ENCODE measurements around the gene NINJ2. TPM values are rescaled to one million over a fixed set of nuclear protein-coding genes. Genes with fewer than 3 reads are reported as not detected.

NINJ2 gene
- total RNA-seq, 1 experiment from 2014 or later = 0.24 TPM

DNA sequence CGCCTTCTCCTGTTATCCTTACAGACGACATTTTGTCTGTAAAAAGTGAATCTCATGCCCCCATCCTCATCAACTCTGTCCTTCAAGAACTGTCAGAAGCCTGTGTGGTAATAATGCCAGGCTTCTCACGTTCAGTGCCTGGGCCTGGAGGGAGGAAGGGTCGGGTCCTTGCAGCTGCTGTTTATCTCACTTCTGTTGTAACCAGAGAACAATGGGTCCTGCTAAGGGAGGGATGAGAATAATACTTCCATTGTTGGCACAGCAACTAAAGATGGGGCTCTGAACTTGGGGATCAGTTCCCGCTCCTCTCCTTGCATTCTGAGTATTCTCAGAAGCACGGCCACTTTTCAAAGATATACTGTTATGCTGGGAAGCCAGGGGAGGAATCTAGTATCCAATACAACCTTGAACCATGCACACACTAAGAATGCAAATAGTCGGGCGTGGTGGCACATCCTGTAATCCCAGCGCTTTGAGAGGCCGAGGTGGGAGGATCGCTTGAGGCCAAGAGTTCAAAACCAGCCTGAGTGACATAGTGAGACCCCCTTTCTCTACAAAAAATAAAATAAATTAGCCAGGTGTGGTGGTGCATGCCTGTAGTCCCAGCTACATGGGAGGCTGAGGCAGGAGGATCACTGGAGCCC, 38.8 kb upstream of the NINJ2 start:
- Mint-ChIP-seq H3K4me1 (peaks cover 22 to 23% of the 10 kb centered on the region in 2 experiments), H3K27me3 (ENCODE audit: low read depth) (no peaks in the 10 kb centered on the region; the same call in 1 of the 2 replicates), H3K4me3 (no peak overlapping the region), H3K27ac (no peak overlapping the region), H3K9me3 (peaks cover 13 to 14% of the 10 kb centered on the region in 2 experiments), H3K36me3 (ENCODE audit: insufficient read depth in 1 of 3, low read depth in 3 of 3) (peaks cover 7 to 15% (median 13%) of the 10 kb centered on the region in 3 experiments)
- Histone ChIP-seq H3K79me1 (ENCODE audit: insufficient read depth, low read depth, low read length, poor library complexity, severe bottlenecking) (no peaks in the 10 kb centered on the region), H3K18ac (ENCODE audit: insufficient read length, low read depth, low read length) (no peak overlapping the region), H3K56ac (ENCODE audit: insufficient read length, low read depth, low read length) (no peak overlapping the region), H3K14ac (ENCODE audit: insufficient read depth, low read length) (no peak overlapping the region), H3K4ac (ENCODE audit: low read depth, low read length) (no peak overlapping the region), H4K8ac (replicated peaks; ENCODE audit: insufficient read length, low read depth, low read length) (no peak overlapping the region), H2BK12ac (ENCODE audit: insufficient read length, low read depth, low read length) (no peak overlapping the region), H4K91ac (ENCODE audit: insufficient read length, low read depth, low read length) (no peak overlapping the region), H4K5ac (ENCODE audit: insufficient read length, low read depth, low read length) (no peak overlapping the region), H4K20me1 (ENCODE audit: control insufficient read depth, insufficient read depth, insufficient read length) (no peaks in the 10 kb centered on the region), H3K23me2 (ENCODE audit: insufficient read length, low read depth, low read length, poor library complexity, severe bottlenecking) (no peaks in the 10 kb centered on the region), H3K9ac (ENCODE audit: extremely low read depth, insufficient read length, low read length) (no peak overlapping the region), H2BK20ac (ENCODE audit: low read depth, low read length, poor library complexity, severe bottlenecking) (no peak overlapping the region), H3K27ac (ENCODE audit: insufficient read length, low read depth, low read length) (no peak overlapping the region), H3K23ac (ENCODE audit: insufficient read length, low read depth, low read length) (no peak overlapping the region), H2BK15ac (ENCODE audit: low read depth, low read length) (no peak overlapping the region), H3K9me3 (ENCODE audit: control insufficient read depth, low read depth, low read length) (no peaks in the 10 kb centered on the region), H2BK120ac (ENCODE audit: low read depth, low read length, poor library complexity, severe bottlenecking) (no peak overlapping the region), H3K79me2 (ENCODE audit: insufficient read depth, low read length) (no peaks in the 10 kb centered on the region), H2AFZ (ENCODE audit: low read length) (no peak overlapping the region), H3K27me3 (ENCODE audit: insufficient read depth, low read length) (no peaks in the 10 kb centered on the region), H2BK5ac (ENCODE audit: insufficient read length, low read length) (no peak overlapping the region), H3T11ph (ENCODE audit: low read length) (no peak overlapping the region), H3K4me1 (ENCODE audit: insufficient read depth, low read length) (peaks cover 2% of the 10 kb centered on the region; the same call in 1 of the 2 replicates), H3K4me2 (ENCODE audit: insufficient read depth, insufficient read length, low read length) (no peak overlapping the region), H2AK5ac (ENCODE audit: insufficient read length, low read length) (no peak overlapping the region)
- TF ChIP-seq, protein P1, sequence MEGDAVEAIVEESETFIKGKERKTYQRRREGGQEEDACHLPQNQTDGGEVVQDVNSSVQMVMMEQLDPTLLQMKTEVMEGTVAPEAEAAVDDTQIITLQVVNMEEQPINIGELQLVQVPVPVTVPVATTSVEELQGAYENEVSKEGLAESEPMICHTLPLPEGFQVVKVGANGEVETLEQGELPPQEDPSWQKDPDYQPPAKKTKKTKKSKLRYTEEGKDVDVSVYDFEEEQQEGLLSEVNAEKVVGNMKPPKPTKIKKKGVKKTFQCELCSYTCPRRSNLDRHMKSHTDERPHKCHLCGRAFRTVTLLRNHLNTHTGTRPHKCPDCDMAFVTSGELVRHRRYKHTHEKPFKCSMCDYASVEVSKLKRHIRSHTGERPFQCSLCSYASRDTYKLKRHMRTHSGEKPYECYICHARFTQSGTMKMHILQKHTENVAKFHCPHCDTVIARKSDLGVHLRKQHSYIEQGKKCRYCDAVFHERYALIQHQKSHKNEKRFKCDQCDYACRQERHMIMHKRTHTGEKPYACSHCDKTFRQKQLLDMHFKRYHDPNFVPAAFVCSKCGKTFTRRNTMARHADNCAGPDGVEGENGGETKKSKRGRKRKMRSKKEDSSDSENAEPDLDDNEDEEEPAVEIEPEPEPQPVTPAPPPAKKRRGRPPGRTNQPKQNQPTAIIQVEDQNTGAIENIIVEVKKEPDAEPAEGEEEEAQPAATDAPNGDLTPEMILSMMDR (conservative IDR thresholded peaks at IDR 0.05) = no peak
- DNase-seq = no peak
- no CpG with 5 or more reads among the region's 11 CpGs for WGBS (ENCODE audit: extremely low coverage, insufficient read length, low lambda C conversion rate)

All from H9 (cell line).